OCI-LY1 (cell line): ENCODE measurements around the gene FRMD3.

Source experiments
- H2AFZ ChIP-seq: fragments of 200-600 bp; sonication (generic), shearing (Covaris generic); 2 replicates; pipeline ENCODE4 v1.6.0; 2014; ENCODE audit warnings: antibody characterized with exemption, mild to moderate bottlenecking, low read length
- H3F3A ChIP-seq: fragments of 200-600 bp; sonication (generic), shearing (Covaris generic); 2 replicates; pipeline ENCODE4 v1.6.0; 2014; ENCODE audit warnings: mild to moderate bottlenecking, antibody characterized with exemption, low read length, moderate library complexity; ENCODE audit not compliant: insufficient read depth
- H3K27ac ChIP-seq: fragments of 200-600 bp; sonication (generic); 2 replicates; pipeline ENCODE4 v1.5.1; 2014; ENCODE audit warnings: low read length, mixed run types, mild to moderate bottlenecking, low read depth; ENCODE audit not compliant: poor library complexity, severe bottlenecking
- H3K27me3 ChIP-seq: fragments of 200-600 bp; sonication (generic); 2 replicates; pipeline ENCODE4 v1.6.0; 2014; ENCODE audit warnings: antibody characterized with exemption, mild to moderate bottlenecking, low read length, moderate library complexity; ENCODE audit not compliant: insufficient read depth
- H3K36me3 ChIP-seq: fragments of 200-600 bp; sonication (generic); 2 replicates; pipeline ENCODE4 v1.6.1; 2014; ENCODE audit warnings: mild to moderate bottlenecking, antibody characterized with exemption, low read length, moderate library complexity, mixed read lengths; ENCODE audit not compliant: insufficient read depth
- H3K4me1 ChIP-seq: fragments of 200-600 bp; sonication (generic); 2 replicates; pipeline ENCODE4 v1.5.1; 2014; ENCODE audit warnings: mild to moderate bottlenecking, low read length, moderate library complexity; ENCODE audit not compliant: insufficient read depth, severe bottlenecking
- H3K4me2 ChIP-seq: fragments of 200-600 bp; sonication (generic), shearing (Covaris generic); 2 replicates; pipeline ENCODE4 v1.6.1; 2014; ENCODE audit warnings: low read length
- H3K4me3 ChIP-seq: fragments of 200-600 bp; sonication (generic); 2 replicates; pipeline ENCODE4 v1.5.1; 2014; ENCODE audit warnings: low read length, low read depth, mild to moderate bottlenecking, mixed read lengths; ENCODE audit not compliant: poor library complexity, severe bottlenecking
- H3K79me2 ChIP-seq: fragments of 200-600 bp; shearing (Covaris generic); 2 replicates; pipeline ENCODE4 v1.6.1; 2016; ENCODE audit warnings: mixed run types, low read length, mixed read lengths; ENCODE audit not compliant: insufficient read depth
- H3K9ac ChIP-seq: fragments of 200-600 bp; sonication (generic), shearing (Covaris generic); 2 replicates; pipeline ENCODE4 v1.6.1; 2014; ENCODE audit warnings: mild to moderate bottlenecking, low read length, mixed read lengths
- H3K9me2 ChIP-seq: fragments of 200-600 bp; sonication (generic), shearing (Covaris generic); 2 replicates; pipeline ENCODE4 v1.6.1; 2014; ENCODE audit warnings: low read depth, mild to moderate bottlenecking, low read length, mixed read lengths
- H3K9me3 ChIP-seq: fragments of 200-600 bp; shearing (Covaris generic); 2 replicates; pipeline ENCODE4 v1.6.1; 2014; ENCODE audit warnings: low read length, mixed read lengths
- H4K20me1 ChIP-seq: fragments of 200-600 bp; sonication (generic), shearing (Covaris generic); 2 replicates; pipeline ENCODE4 v1.6.0; 2016; ENCODE audit warnings: mild to moderate bottlenecking, low read length; ENCODE audit not compliant: insufficient read depth
- CTCF ChIP-seq: fragments of 200-600 bp; sonication (generic), shearing (Covaris generic); IDR thresholded peaks from 2 replicates; pipeline ENCODE4 v1.5.1; 2017; ENCODE audit warnings: mild to moderate bottlenecking, antibody characterized with exemption, low read length, moderate library complexity, mixed read lengths
- EZH2 ChIP-seq: fragments of 200-600 bp; sonication (generic), shearing (Covaris generic); IDR thresholded peaks from 2 replicates; pipeline ENCODE4 v1.8.0; 2017; ENCODE audit warnings: borderline replicate concordance, mixed run types, mild to moderate bottlenecking, antibody characterized with exemption, low read length, moderate library complexity, mixed read lengths

Gene FRMD3

GRCh38 chr9:83449983-83450382, 88.2 kb downstream of the FRMD3 start:
- no peak overlapping the region for H3K4me3 ChIP-seq
- no peaks in the 10 kb centered on the region for H3K9me2 ChIP-seq
- no peaks in the 10 kb centered on the region for H4K20me1 ChIP-seq
- H3K9me3 ChIP-seq: no peaks in the 10 kb centered on the region
- H3K4me2 ChIP-seq: no peak overlapping the region
- no peaks in the 10 kb centered on the region for H3K4me1 ChIP-seq
- H3K27ac ChIP-seq: no peak overlapping the region
- no peaks in the 10 kb centered on the region for H3K27me3 ChIP-seq
- H2AFZ ChIP-seq: no peak overlapping the region
- H3F3A ChIP-seq: no peaks in the 10 kb centered on the region
- no peaks in the 10 kb centered on the region for H3K36me3 ChIP-seq
- H3K9ac ChIP-seq: no peak overlapping the region
- H3K79me2 ChIP-seq: no peaks in the 10 kb centered on the region
- TF ChIP-seq EZH2 (no peak), CTCF (no peak)

DNA sequence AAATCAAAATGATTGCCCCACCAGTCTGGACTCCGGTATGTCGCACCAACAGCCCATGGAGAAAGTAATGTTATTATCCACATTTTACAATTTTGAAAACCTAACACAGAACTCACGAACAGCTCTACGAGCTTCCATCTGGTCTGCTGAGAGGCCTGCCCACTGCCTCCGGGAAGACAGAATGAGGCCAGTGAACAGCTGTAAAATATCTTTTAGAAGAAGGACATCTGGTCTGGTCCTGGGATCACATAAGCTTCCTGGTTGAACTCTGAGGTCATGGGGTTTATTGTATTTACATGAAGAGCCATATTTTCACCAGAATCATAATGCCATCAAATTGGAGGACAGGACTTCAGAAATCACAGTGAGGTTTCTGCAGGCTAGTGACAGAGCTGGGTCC, 89.0 kb downstream of the FRMD3 start:
- no peaks in the 10 kb centered on the region for H3K36me3 ChIP-seq
- no peak overlapping the region for H3K4me3 ChIP-seq
- H4K20me1 ChIP-seq: no peaks in the 10 kb centered on the region
- TF ChIP-seq CTCF (no peak), EZH2 (no peak)
- H3K9me3 ChIP-seq: no peaks in the 10 kb centered on the region
- H3K9ac ChIP-seq: no peak overlapping the region
- no peaks in the 10 kb centered on the region for H3K79me2 ChIP-seq
- no peaks in the 10 kb centered on the region for H3K27me3 ChIP-seq
- H3K9me2 ChIP-seq: no peaks in the 10 kb centered on the region
- H3K4me1 ChIP-seq: no peaks in the 10 kb centered on the region
- H3F3A ChIP-seq: no peaks in the 10 kb centered on the region
- no peak overlapping the region for H3K4me2 ChIP-seq
- no peak overlapping the region for H3K27ac ChIP-seq
- no peak overlapping the region for H2AFZ ChIP-seq

- TF ChIP-seq CTCF: no peak
- TF ChIP-seq EZH2: no peak
- Histone ChIP-seq H3F3A (no peaks in the 10 kb centered on the region), H3K9ac (no peak overlapping the region), H4K20me1 (no peaks in the 10 kb centered on the region), H3K4me2 (no peak overlapping the region), H3K27ac (no peak overlapping the region), H3K36me3 (no peaks in the 10 kb centered on the region), H3K9me3 (no peaks in the 10 kb centered on the region), H3K79me2 (no peaks in the 10 kb centered on the region), H3K4me1 (no peaks in the 10 kb centered on the region), H3K4me3 (no peak overlapping the region), H3K9me2 (no peaks in the 10 kb centered on the region), H2AFZ (no peak overlapping the region), H3K27me3 (no peaks in the 10 kb centered on the region)
Observed at GRCh38 chr9:83448626-83449025, 89.6 kb downstream of the FRMD3 start.
